WTC11 (cell line): ENCODE results near the gene PTPN3.

ENCODE experiments used
- ESRRA ChIP-seq: sonication (generic); formaldehyde crosslinking; IDR thresholded peaks from 2 replicates; pipeline ENCODE4 v1.8.1; 2022; ENCODE audit warnings: mild to moderate bottlenecking, missing genetic modification reagents, borderline replicate concordance
- KAT7 ChIP-seq: sonication (generic); formaldehyde crosslinking; IDR thresholded peaks from 2 replicates; pipeline ENCODE4 v1.8.1; 2023; ENCODE audit warnings: missing genetic modification reagents, mild to moderate bottlenecking, borderline replicate concordance
- NR1H2 ChIP-seq: sonication (generic); formaldehyde crosslinking; IDR thresholded peaks from 2 replicates; pipeline ENCODE4 v1.9.0; 2021; ENCODE audit warnings: mild to moderate bottlenecking, moderate library complexity, missing genetic modification reagents
- ZNF263 ChIP-seq: sonication (generic); formaldehyde crosslinking; IDR thresholded peaks from 2 replicates; pipeline ENCODE4 v1.8.1; 2022; ENCODE audit warnings: low read depth, mild to moderate bottlenecking, moderate library complexity, missing genetic modification reagents
- TF ChIP-seq, protein P1 (sequence below): fragments of 200-600 bp; IDR thresholded peaks from 2 replicates; pipeline ENCODE4 v1.8.0; 2022; ENCODE audit warnings: antibody characterized with exemption
- TF ChIP-seq, protein P2 (sequence below): fragments of 250-450 bp; sonication (Bioruptor Pico); IDR thresholded peaks from 2 replicates; pipeline ENCODE4 v2.1.2; 2022; ENCODE audit warnings: mild to moderate bottlenecking, moderate library complexity
- TF ChIP-seq, protein P3 (sequence below): fragments of 250-450 bp; sonication (Bioruptor Pico); IDR thresholded peaks from 2 replicates; pipeline ENCODE4 v1.8.0; 2021; ENCODE audit warnings: mild to moderate bottlenecking
- TF ChIP-seq, protein P4 (sequence below): sonication (generic); formaldehyde crosslinking; IDR thresholded peaks from 2 replicates; pipeline ENCODE4 v1.8.0; 2022; ENCODE audit warnings: mild to moderate bottlenecking, missing genetic modification reagents

- TF ChIP-seq NR1H2 (CRISPR knock-in tag) (no peak), KAT7 (CRISPR knock-in tag) (no peak), ESRRA (CRISPR knock-in tag) (no peak), ZNF263 (CRISPR knock-in tag) (no peak)
- TF ChIP-seq, protein P1, sequence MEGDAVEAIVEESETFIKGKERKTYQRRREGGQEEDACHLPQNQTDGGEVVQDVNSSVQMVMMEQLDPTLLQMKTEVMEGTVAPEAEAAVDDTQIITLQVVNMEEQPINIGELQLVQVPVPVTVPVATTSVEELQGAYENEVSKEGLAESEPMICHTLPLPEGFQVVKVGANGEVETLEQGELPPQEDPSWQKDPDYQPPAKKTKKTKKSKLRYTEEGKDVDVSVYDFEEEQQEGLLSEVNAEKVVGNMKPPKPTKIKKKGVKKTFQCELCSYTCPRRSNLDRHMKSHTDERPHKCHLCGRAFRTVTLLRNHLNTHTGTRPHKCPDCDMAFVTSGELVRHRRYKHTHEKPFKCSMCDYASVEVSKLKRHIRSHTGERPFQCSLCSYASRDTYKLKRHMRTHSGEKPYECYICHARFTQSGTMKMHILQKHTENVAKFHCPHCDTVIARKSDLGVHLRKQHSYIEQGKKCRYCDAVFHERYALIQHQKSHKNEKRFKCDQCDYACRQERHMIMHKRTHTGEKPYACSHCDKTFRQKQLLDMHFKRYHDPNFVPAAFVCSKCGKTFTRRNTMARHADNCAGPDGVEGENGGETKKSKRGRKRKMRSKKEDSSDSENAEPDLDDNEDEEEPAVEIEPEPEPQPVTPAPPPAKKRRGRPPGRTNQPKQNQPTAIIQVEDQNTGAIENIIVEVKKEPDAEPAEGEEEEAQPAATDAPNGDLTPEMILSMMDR = no peak
- TF ChIP-seq, protein P2, sequence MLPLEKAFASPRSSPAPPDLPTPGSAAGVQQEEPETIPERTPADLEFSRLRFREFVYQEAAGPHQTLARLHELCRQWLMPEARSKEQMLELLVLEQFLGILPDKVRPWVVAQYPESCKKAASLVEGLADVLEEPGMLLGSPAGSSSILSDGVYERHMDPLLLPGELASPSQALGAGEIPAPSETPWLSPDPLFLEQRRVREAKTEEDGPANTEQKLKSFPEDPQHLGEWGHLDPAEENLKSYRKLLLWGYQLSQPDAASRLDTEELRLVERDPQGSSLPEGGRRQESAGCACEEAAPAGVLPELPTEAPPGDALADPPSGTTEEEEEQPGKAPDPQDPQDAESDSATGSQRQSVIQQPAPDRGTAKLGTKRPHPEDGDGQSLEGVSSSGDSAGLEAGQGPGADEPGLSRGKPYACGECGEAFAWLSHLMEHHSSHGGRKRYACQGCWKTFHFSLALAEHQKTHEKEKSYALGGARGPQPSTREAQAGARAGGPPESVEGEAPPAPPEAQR (CRISPR knock-in tag) = no peak
- TF ChIP-seq, protein P3, sequence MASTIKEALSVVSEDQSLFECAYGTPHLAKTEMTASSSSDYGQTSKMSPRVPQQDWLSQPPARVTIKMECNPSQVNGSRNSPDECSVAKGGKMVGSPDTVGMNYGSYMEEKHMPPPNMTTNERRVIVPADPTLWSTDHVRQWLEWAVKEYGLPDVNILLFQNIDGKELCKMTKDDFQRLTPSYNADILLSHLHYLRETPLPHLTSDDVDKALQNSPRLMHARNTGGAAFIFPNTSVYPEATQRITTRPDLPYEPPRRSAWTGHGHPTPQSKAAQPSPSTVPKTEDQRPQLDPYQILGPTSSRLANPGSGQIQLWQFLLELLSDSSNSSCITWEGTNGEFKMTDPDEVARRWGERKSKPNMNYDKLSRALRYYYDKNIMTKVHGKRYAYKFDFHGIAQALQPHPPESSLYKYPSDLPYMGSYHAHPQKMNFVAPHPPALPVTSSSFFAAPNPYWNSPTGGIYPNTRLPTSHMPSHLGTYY (CRISPR knock-in tag) = no peak
- TF ChIP-seq, protein P4, sequence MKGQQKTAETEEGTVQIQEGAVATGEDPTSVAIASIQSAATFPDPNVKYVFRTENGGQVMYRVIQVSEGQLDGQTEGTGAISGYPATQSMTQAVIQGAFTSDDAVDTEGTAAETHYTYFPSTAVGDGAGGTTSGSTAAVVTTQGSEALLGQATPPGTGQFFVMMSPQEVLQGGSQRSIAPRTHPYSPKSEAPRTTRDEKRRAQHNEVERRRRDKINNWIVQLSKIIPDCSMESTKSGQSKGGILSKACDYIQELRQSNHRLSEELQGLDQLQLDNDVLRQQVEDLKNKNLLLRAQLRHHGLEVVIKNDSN = no peak
Measured at GRCh38 chr9:109433476-109433875, 64.6 kb downstream of the PTPN3 start.
